Measurements from ENCODE around the gene CPEB2. TPM values are rescaled to one million over a fixed set of nuclear protein-coding genes. Genes with fewer than 3 reads are reported as not detected.

Gene CPEB2
- total and polyA plus RNA-seq, 10 of the 15 experiments (the other 5 are each of a cell fraction or from before 2014, with no cell fraction given) = 0.73 to 8.3 (median 3.7) TPM

DNA sequence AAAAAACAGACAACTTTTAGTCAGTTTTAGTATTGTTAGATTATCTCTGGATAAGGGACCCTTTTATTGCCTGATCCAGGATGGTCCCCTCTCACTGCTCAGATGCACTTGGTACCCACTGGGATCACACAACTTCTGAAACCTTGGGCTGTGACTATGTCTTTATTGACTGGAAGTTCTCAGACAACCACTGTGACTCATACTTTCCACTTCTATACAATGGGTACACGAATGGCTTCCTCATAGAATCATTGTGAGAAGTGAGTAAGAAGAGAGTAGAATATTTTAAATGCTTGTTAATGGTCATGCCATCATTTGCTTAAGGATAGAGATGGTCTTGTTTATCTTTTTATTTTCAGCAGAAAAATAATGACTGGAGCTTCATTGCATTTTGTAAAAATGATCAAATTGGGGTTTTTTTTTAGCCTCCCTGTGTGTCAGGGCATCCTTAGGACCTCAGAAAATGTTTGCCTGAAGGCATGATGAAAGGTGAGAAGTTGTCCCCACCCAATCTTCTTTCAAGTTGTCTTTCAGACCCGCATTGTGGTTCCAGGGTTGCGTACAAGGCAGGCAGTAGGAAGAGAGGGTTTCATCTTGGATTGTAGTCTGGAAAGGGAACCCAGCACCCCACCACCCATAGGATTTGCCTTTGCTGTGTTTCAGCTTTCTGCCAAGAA is 115.1 kb downstream of the CPEB2 start:
- Histone ChIP-seq H2AFZ (ENCODE audit: control insufficient read depth, low read depth, low read length) (no peak overlapping the region), H3K79me2 (ENCODE audit: control insufficient read depth, insufficient read depth, low read length) (no peaks in the 10 kb centered on the region), H3K9ac (ENCODE audit: control insufficient read depth, insufficient read depth, low read length) (no peak overlapping the region), H3K4me1 (ENCODE audit: control insufficient read depth, insufficient read depth, low read length) (no peaks in the 10 kb centered on the region), H4K20me1 (ENCODE audit: control insufficient read depth, insufficient read depth) (no peaks in the 10 kb centered on the region), H3K4me3 (no peak overlapping the region), H3K27me3 (replicated peaks in 1 of 2; ENCODE audit: control insufficient read depth in 2 of 2, insufficient read depth in 2 of 2, low read length in 1 of 2) (no peaks in the 10 kb centered on the region), H3K9me3 (replicated peaks; ENCODE audit: control insufficient read depth, insufficient read depth, low read length) (no peaks in the 10 kb centered on the region), H3K4me2 (ENCODE audit: control insufficient read depth, insufficient read depth) (no peak overlapping the region), H3K36me3 (ENCODE audit: control insufficient read depth in 2 of 2, insufficient read depth in 2 of 2, low read length in 1 of 2) (no peaks in the 10 kb centered on the region), H3K27ac (ENCODE audit: control insufficient read depth, insufficient read depth) (no peak overlapping the region)
- intact Hi-C loops (cut with micrococcal nuclease; ENCODE audit: unreplicated experiment) (no loop called here), in situ Hi-C loops (cut with MboI) (no loop called here)
- POLR2A ChIA-PET = no interaction called here
- no TSS peak for BruUV-seq (replicated peaks)
- RAD21 ChIA-PET (ENCODE audit: unreplicated experiment) = no interaction called here
- DNase-seq (ENCODE audit: low read depth, low spot score) = no peak
- CTCF ChIA-PET = no interaction called here
- FAIRE-seq = no peak
- 40% methylated on average over 3 of the region's 3 CpGs for WGBS (ENCODE audit: insufficient coverage, insufficient replicate concordance, low lambda C conversion rate, missing lambda C conversion rate)
- ATAC-seq = peak; percentile 53
- SMC1A ChIA-PET (ENCODE audit: uncharacterized antibody, unreplicated experiment) = no interaction called here
- TF ChIP-seq FOXM1 (IDR thresholded peaks at IDR 0.05; ENCODE audit: low read depth, low read length) (no peak), FOXK2 (IDR thresholded peaks at IDR 0.05) (no peak), TBL1XR1 (IDR thresholded peaks at IDR 0.05; ENCODE audit: low read depth, low read length) (no peak), CREB1 (IDR thresholded peaks at IDR 0.05; ENCODE audit: low read depth) (no peak), CBX3 (IDR thresholded peaks at IDR 0.05; ENCODE audit: borderline replicate concordance, low read depth) (no peak), EGR1 (IDR thresholded peaks at IDR 0.05; ENCODE audit: borderline replicate concordance in 1 of 2, low read depth in 2 of 2, low read length in 2 of 2) (no peak), KLF5 (IDR thresholded peaks at IDR 0.05; ENCODE audit: partially characterized antibody) (no peak), SUZ12 (IDR thresholded peaks at IDR 0.05; ENCODE audit: unreplicated experiment) (no peak), NFYB (IDR thresholded peaks at IDR 0.05; ENCODE audit: insufficient read depth, low read depth, low read length) (no peak), CEBPB (IDR thresholded peaks at IDR 0.05; ENCODE audit: borderline replicate concordance in 1 of 2, low read depth in 2 of 2, low read length in 2 of 2) (no peak), MYC (IDR thresholded peaks at IDR 0.05; ENCODE audit: insufficient read depth, insufficient read length, insufficient replicate concordance, low read length, severe bottlenecking) (no peak)
- TF ChIP-seq, protein P1, sequence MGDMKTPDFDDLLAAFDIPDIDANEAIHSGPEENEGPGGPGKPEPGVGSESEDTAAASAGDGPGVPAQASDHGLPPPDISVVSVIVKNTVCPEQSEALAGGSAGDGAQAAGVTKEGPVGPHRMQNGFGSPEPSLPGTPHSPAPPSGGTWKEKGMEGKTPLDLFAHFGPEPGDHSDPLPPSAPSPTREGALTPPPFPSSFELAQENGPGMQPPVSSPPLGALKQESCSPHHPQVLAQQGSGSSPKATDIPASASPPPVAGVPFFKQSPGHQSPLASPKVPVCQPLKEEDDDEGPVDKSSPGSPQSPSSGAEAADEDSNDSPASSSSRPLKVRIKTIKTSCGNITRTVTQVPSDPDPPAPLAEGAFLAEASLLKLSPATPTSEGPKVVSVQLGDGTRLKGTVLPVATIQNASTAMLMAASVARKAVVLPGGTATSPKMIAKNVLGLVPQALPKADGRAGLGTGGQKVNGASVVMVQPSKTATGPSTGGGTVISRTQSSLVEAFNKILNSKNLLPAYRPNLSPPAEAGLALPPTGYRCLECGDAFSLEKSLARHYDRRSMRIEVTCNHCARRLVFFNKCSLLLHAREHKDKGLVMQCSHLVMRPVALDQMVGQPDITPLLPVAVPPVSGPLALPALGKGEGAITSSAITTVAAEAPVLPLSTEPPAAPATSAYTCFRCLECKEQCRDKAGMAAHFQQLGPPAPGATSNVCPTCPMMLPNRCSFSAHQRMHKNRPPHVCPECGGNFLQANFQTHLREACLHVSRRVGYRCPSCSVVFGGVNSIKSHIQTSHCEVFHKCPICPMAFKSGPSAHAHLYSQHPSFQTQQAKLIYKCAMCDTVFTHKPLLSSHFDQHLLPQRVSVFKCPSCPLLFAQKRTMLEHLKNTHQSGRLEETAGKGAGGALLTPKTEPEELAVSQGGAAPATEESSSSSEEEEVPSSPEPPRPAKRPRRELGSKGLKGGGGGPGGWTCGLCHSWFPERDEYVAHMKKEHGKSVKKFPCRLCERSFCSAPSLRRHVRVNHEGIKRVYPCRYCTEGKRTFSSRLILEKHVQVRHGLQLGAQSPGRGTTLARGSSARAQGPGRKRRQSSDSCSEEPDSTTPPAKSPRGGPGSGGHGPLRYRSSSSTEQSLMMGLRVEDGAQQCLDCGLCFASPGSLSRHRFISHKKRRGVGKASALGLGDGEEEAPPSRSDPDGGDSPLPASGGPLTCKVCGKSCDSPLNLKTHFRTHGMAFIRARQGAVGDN (IDR thresholded peaks at IDR 0.05) = no peak
- TF ChIP-seq, protein P2, sequence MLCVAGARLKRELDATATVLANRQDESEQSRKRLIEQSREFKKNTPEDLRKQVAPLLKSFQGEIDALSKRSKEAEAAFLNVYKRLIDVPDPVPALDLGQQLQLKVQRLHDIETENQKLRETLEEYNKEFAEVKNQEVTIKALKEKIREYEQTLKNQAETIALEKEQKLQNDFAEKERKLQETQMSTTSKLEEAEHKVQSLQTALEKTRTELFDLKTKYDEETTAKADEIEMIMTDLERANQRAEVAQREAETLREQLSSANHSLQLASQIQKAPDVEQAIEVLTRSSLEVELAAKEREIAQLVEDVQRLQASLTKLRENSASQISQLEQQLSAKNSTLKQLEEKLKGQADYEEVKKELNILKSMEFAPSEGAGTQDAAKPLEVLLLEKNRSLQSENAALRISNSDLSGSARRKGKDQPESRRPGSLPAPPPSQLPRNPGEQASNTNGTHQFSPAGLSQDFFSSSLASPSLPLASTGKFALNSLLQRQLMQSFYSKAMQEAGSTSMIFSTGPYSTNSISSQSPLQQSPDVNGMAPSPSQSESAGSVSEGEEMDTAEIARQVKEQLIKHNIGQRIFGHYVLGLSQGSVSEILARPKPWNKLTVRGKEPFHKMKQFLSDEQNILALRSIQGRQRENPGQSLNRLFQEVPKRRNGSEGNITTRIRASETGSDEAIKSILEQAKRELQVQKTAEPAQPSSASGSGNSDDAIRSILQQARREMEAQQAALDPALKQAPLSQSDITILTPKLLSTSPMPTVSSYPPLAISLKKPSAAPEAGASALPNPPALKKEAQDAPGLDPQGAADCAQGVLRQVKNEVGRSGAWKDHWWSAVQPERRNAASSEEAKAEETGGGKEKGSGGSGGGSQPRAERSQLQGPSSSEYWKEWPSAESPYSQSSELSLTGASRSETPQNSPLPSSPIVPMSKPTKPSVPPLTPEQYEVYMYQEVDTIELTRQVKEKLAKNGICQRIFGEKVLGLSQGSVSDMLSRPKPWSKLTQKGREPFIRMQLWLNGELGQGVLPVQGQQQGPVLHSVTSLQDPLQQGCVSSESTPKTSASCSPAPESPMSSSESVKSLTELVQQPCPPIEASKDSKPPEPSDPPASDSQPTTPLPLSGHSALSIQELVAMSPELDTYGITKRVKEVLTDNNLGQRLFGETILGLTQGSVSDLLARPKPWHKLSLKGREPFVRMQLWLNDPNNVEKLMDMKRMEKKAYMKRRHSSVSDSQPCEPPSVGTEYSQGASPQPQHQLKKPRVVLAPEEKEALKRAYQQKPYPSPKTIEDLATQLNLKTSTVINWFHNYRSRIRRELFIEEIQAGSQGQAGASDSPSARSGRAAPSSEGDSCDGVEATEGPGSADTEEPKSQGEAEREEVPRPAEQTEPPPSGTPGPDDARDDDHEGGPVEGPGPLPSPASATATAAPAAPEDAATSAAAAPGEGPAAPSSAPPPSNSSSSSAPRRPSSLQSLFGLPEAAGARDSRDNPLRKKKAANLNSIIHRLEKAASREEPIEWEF (IDR thresholded peaks at IDR 0.05; ENCODE audit: insufficient replicate concordance, low read depth, low read length) = no peak
- TF ChIP-seq, protein P3, sequence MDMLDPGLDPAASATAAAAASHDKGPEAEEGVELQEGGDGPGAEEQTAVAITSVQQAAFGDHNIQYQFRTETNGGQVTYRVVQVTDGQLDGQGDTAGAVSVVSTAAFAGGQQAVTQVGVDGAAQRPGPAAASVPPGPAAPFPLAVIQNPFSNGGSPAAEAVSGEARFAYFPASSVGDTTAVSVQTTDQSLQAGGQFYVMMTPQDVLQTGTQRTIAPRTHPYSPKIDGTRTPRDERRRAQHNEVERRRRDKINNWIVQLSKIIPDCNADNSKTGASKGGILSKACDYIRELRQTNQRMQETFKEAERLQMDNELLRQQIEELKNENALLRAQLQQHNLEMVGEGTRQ (IDR thresholded peaks at IDR 0.05; ENCODE audit: borderline replicate concordance, low read depth, low read length) = no peak

Measured in GM12878 (cell line).